HUES64 (cell line): ENCODE data around the gene CADM4.
A peak's percentile ranks its signal among the peaks of the same experiment; 100 is the strongest.
"Not testable (repeated sequence)": the region's sequence is repeated elsewhere in the genome, so short reads cannot be mapped to it uniquely, and the experiment has no call there.

Experiments
- H3K27ac ChIP-seq: 2 replicates; pipeline ENCODE4 v1.7.0; 2013; ENCODE audit warnings: low read depth, low read length, inconsistent platforms
- H3K27me3 ChIP-seq: 2 replicates; pipeline ENCODE4 v1.6.1; 2013; ENCODE audit warnings: mild to moderate bottlenecking, low read length; ENCODE audit not compliant: insufficient read depth
- H3K36me3 ChIP-seq: 2 replicates; pipeline ENCODE4 v1.6.1; 2013; ENCODE audit warnings: mild to moderate bottlenecking, low read length; ENCODE audit not compliant: insufficient read depth
- H3K4me1 ChIP-seq: 2 replicates; pipeline ENCODE4 v1.6.1; 2013; ENCODE audit warnings: mild to moderate bottlenecking, low read length, moderate library complexity; ENCODE audit not compliant: insufficient read depth
- H3K4me3 ChIP-seq: 2 replicates; pipeline ENCODE4 v1.5.1; 2013; ENCODE audit warnings: mild to moderate bottlenecking, low read length, moderate library complexity
- H3K9ac ChIP-seq: 2 replicates; pipeline ENCODE4 v1.6.1; 2013; ENCODE audit warnings: mild to moderate bottlenecking, low read depth, low read length
- H3K9me3 ChIP-seq: 2 replicates; pipeline ENCODE4 v1.6.1; 2013; ENCODE audit warnings: low read depth, low read length; ENCODE audit not compliant: insufficient read depth
- WGBS: fragments of 150-250, 120-280 bp; methylation state at CpG from one replicate; pipeline ENCODE4 v1.1.7; 2013; ENCODE audit warnings: missing lambda C conversion rate; 5-methylcytosine and 5-hydroxymethylcytosine counted together

The CADM4 gene

DNA sequence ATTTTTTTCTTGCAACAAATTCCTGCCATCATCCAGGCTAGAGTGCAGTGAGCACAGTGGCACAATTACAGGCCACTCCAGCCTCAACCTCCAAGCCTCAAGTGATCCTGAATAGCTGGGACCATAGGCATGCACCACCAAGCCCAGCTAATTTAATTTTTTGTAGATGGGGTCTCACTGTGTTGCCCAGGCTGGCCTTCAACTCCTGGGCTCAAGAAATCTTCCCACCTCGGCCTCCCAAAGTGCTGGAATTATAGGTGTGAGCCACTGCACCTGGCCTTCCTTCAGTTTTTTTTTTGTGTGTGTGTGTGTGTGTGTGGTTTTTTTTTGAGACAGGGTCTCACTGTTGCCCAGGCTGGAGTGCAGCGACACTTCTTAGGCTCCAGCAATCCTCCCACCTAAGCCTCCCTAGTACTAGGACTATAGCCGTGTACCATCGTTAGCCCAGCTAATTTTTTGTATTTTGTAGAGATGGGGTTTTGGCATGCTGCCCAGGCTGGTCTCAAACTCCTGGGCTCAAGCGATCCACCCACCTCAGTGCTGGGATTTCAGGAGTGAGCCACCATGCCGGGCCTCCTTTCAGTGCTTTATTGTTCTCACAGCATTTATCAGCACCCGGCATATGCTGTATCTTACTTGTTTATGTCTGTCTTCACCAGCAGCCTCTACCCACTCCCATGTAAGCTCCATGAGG, 33.6 kb downstream of the CADM4 start:
- Histone ChIP-seq H3K4me1 (no peaks in the 10 kb centered on the region), H3K27ac (no peak overlapping the region), H3K36me3 (peaks cover 13% of the 10 kb centered on the region; the same call in 1 of the 2 replicates), H3K27me3 (no peaks in the 10 kb centered on the region), H3K4me3 (no peak overlapping the region), H3K9ac (no peak overlapping the region), H3K9me3 (no peaks in the 10 kb centered on the region)
- 89% methylated on average over 7 of the region's 7 CpGs for WGBS

GRCh38 chr19:43600326-43600725, 39.3 kb downstream of the CADM4 start:
- not testable (repeated sequence) for H3K4me1 ChIP-seq, H3K27ac ChIP-seq, H3K4me3 ChIP-seq, H3K9ac ChIP-seq, H3K27me3 ChIP-seq, H3K9me3 ChIP-seq
- WGBS: 88% methylated on average over 4 of the region's 5 CpGs
- H3K36me3 ChIP-seq: peaks cover 37% of the 10 kb centered on the region

DNA sequence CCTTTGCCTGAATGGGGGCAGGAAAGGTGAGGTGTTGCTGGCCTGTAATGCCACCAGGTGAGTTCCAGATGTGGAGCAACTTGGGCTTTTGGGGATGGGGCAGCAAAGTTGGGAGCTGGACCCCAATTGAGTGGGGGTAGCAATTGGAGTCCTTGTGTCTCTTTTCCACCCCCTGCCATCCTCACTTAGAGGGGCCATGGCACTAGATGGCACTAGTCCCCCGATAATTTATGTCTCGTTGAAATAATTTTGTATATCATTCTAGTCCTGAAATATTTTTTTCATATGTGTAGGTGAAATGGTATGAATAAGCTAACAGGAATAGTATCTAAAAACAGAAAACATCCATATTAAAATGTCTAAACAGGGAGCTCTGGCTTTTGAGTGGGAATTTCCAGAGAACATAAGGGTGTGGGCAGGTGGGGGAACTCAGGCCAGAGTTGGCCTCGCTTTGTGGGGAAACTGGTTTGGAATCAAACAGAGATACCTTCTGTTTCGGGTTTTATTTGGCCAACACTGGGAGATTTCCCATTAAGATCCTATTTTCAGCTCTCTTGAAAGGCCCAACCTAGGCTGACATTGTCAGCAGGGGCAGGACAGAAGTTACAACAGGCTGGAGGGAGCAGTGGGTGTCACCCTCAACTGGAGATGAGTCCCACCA, 39.9 kb downstream of the CADM4 start:
- no peaks in the 10 kb centered on the region for H3K27me3 ChIP-seq
- H3K9ac ChIP-seq: no peak overlapping the region
- 93% methylated on average over 2 of the region's 4 CpGs for WGBS
- H3K4me1 ChIP-seq: peaks cover 5% of the 10 kb centered on the region; the same call in 1 of the 2 replicates
- H3K36me3 ChIP-seq: peaks cover 37% of the 10 kb centered on the region
- no peak overlapping the region for H3K27ac ChIP-seq
- no peaks in the 10 kb centered on the region for H3K9me3 ChIP-seq
- H3K4me3 ChIP-seq: no peak overlapping the region

DNA sequence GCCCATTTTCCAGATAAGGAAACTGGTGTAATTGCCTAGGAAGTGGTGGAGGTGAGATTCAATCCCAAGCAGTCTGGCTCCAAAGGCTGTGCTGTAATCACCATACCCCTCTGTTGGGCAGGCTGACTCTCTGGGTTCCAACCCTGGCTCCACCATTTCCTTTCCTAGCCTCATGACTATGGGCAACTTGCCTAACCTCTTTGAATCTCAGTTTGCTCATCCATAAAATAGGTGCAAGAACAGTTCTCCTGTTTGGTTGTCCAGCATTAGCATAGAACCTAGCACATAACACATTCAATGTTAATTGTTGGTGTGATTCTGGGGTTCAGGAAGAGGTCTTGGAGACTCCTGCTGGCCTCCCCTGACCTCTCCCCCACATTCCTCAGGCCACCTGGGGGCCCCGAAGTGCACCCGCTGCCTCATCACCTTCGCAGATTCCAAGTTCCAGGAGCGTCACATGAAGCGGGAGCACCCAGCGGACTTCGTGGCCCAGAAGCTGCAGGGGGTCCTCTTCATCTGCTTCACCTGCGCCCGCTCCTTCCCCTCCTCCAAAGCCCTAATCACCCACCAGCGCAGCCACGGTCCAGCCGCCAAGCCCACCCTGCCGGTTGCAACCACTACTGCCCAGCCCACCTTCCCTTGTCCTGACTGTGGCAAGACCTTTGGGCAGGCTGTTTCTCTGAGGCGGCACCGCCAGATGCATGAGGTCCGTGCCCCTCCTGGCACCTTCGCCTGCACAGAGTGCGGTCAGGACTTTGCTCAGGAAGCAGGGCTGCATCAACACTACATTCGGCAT, 41.0 kb downstream of the CADM4 start:
- H3K36me3 ChIP-seq: peaks cover 45% of the 10 kb centered on the region
- H3K9ac ChIP-seq: no peak overlapping the region
- H3K9me3 ChIP-seq: no peaks in the 10 kb centered on the region
- H3K27me3 ChIP-seq: no peaks in the 10 kb centered on the region
- H3K4me3 ChIP-seq: no peak overlapping the region
- peaks cover 5% of the 10 kb centered on the region; the same call in 1 of the 2 replicates for H3K4me1 ChIP-seq
- no peak overlapping the region for H3K27ac ChIP-seq
- 95% methylated on average over 19 of the region's 19 CpGs for WGBS

DNA sequence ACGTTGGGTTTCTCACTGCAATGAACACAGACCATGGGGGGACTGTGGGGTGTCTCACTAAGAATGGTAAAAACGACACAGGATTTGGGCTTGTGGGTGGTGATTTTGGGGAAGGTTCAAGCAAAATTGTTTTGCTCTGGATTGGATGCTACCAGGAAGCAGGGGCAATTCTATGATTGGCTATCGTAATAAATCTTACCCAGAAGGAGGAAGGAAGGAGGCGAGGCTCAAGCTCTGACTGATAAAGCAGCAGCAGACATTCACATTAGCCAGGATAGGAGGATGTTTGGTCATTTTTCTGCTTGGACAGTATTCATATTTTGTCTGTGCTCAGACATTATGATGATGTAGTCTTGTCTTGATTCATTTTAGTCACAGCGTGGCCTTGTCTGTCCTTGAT, 41.8 kb downstream of the CADM4 start:
- no peak overlapping the region for H3K27ac ChIP-seq
- no peaks in the 10 kb centered on the region for H3K9me3 ChIP-seq
- peaks cover 48% of the 10 kb centered on the region for H3K36me3 ChIP-seq
- whole genome bisulfite sequencing: 88% methylated on average over 5 of the region's 5 CpGs
- H3K9ac ChIP-seq: no peak overlapping the region; the same call in 1 of the 2 replicates
- peak overlapping the region; percentile 76; the same call in 1 of the 2 replicates for H3K4me3 ChIP-seq
- no peaks in the 10 kb centered on the region for H3K27me3 ChIP-seq
- H3K4me1 ChIP-seq: peaks cover 5% of the 10 kb centered on the region; the same call in 1 of the 2 replicates

DNA sequence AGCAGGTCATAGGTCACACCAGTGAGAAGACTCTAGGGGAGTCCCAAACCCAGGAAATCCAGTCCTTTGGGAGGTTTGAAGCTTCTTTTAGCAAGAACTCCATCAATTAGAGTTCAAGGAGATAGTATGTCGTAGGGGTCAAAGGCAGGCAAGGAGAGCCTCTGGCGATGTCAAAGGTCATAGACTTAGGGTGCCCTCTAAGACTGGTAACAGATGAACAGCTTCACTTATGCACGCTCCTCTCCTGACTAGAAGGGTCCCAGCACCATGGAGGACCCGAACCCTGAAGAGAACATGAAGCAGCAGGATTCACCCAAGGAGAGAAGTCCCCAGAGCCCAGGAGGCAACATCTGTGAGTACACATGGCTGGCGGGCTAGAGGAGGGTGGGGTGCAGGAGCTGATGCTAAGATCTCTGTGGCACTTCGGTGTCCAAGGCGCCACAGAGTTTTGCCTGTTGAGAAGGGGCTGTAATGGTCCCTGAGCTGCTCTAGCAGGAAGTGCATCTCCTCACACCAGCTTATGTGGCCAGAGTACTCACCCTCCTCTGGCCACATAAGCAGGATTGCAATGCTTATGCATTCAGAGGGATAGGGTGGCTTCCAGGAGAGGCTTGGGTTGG, 42.7 kb downstream of the CADM4 start:
- peaks cover 5% of the 10 kb centered on the region; the same call in 1 of the 2 replicates for H3K4me1 ChIP-seq
- H3K36me3 ChIP-seq: peaks cover 51% of the 10 kb centered on the region
- H3K27ac ChIP-seq: peak overlapping the region; percentile 92
- H3K9ac ChIP-seq: peak overlapping the region; percentile 84
- WGBS: 32% methylated on average over 7 of the region's 7 CpGs
- H3K9me3 ChIP-seq: no peaks in the 10 kb centered on the region
- H3K27me3 ChIP-seq: no peaks in the 10 kb centered on the region
- peak overlapping the region; percentile 76 for H3K4me3 ChIP-seq

GRCh38 chr19:43595999-43596841, 43.4 kb downstream of the CADM4 start, which contains the start of the genes IRGQ and ZNF576:
IRGQ (minus strand) TSS chr19:43596134; CDS start chr19:43595338, 796 bp downstream.
ZNF576 (plus strand) TSS chr19:43596595; CDS start chr19:43597109, 514 bp downstream.
- H3K4me3 ChIP-seq: peak within 1 kb of the TSS; percentile 86
- peak within 1 kb of the TSS; percentile 84 for H3K9ac ChIP-seq
- peak within 1 kb of the TSS; percentile 92 for H3K27ac ChIP-seq
- peaks cover 48% of the 10 kb centered on the region for H3K36me3 ChIP-seq
- H3K9me3 ChIP-seq: no peaks in the 10 kb centered on the region
- H3K27me3 ChIP-seq: no peaks in the 10 kb centered on the region
- WGBS: under 1% methylated on average over 60 of the region's 60 CpGs
- H3K4me1 ChIP-seq: peaks cover 5% of the 10 kb centered on the region; the same call in 1 of the 2 replicates

GRCh38 chr19:43595605-43595998, 44.0 kb downstream of the CADM4 start:
- Histone ChIP-seq H3K27ac (peak overlapping the region; percentile 68), H3K36me3 (peaks cover 47% of the 10 kb centered on the region), H3K4me3 (peak overlapping the region; percentile 86)

GRCh38 chr19:43594710-43595604, 44.7 kb downstream of the CADM4 start:
- Histone ChIP-seq H3K36me3 (peaks cover 50% of the 10 kb centered on the region), H3K4me1 (peaks cover 5% of the 10 kb centered on the region; the same call in 1 of the 2 replicates), H3K4me3 (peak overlapping the region; percentile 86), H3K27ac (no peak overlapping the region; the same call in 1 of the 2 replicates), H3K27me3 (no peaks in the 10 kb centered on the region), H3K9me3 (no peaks in the 10 kb centered on the region), H3K9ac (peak overlapping the region; percentile 79)
- 4% methylated on average over 64 of the region's 64 CpGs for WGBS

More at GRCh38 chr19:43595605-43595998, 44.0 kb downstream of the CADM4 start:
- peaks cover 5% of the 10 kb centered on the region; the same call in 1 of the 2 replicates for H3K4me1 ChIP-seq
- 2% methylated on average over 18 of the region's 18 CpGs for WGBS
- H3K27me3 ChIP-seq: no peaks in the 10 kb centered on the region
- H3K9me3 ChIP-seq: no peaks in the 10 kb centered on the region
- peak overlapping the region; percentile 79 for H3K9ac ChIP-seq
